Measurements from ENCODE around the gene CFAP20. TPM values are rescaled to one million over a fixed set of nuclear protein-coding genes. Genes with fewer than 3 reads are reported as not detected.

The CFAP20 gene
- 56.8 and 57.9 TPM in 2 replicates for total RNA-seq

GRCh38 chr16:58129097-58129936 lies at the start of gene CFAP20:
CFAP20 (minus strand) TSS chr16:58129381; CDS start chr16:58129115, 266 bp downstream.

Other genes with a start within 250 kb of the CFAP20 start
- 0.65 and 1.2 TPM in 2 replicates for gene CNGB1, start 158.3 kb downstream of the CFAP20 start, total RNA-seq
- 4.5 and 4.7 TPM in 2 replicates for gene ZNF319, start 128.7 kb downstream of the CFAP20 start, total RNA-seq
- gene USB1, start 128.0 kb downstream of the CFAP20 start, total RNA-seq: 24.8 and 28.0 TPM in 2 replicates
- gene MMP15, start 103.6 kb downstream of the CFAP20 start, total RNA-seq: 11.2 and 13.1 TPM in 2 replicates
- 28.1 and 42.0 TPM in 2 replicates for gene CSNK2A2, start 68.7 kb upstream of the CFAP20 start, total RNA-seq
- not detected in 2 replicates for gene PRSS54, start 165.6 kb upstream of the CFAP20 start, total RNA-seq